ENCODE measurements around the gene FBXW4. TPM values are rescaled to one million over a fixed set of nuclear protein-coding genes. Genes with fewer than 3 reads are reported as not detected.

Gene FBXW4, protein sequence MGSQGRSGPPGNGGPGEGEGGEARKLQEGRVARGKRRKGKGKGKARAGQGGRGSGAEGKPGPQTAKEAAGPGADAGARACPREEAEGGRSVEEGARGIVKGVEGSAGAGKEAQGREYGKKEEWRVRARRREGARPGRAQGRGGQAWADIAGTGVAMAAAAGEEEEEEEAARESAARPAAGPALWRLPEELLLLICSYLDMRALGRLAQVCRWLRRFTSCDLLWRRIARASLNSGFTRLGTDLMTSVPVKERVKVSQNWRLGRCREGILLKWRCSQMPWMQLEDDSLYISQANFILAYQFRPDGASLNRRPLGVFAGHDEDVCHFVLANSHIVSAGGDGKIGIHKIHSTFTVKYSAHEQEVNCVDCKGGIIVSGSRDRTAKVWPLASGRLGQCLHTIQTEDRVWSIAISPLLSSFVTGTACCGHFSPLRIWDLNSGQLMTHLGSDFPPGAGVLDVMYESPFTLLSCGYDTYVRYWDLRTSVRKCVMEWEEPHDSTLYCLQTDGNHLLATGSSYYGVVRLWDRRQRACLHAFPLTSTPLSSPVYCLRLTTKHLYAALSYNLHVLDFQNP
- 27.4 TPM for polyA plus RNA-seq (2012; ENCODE audit: low read depth, missing spikeins)

DNA sequence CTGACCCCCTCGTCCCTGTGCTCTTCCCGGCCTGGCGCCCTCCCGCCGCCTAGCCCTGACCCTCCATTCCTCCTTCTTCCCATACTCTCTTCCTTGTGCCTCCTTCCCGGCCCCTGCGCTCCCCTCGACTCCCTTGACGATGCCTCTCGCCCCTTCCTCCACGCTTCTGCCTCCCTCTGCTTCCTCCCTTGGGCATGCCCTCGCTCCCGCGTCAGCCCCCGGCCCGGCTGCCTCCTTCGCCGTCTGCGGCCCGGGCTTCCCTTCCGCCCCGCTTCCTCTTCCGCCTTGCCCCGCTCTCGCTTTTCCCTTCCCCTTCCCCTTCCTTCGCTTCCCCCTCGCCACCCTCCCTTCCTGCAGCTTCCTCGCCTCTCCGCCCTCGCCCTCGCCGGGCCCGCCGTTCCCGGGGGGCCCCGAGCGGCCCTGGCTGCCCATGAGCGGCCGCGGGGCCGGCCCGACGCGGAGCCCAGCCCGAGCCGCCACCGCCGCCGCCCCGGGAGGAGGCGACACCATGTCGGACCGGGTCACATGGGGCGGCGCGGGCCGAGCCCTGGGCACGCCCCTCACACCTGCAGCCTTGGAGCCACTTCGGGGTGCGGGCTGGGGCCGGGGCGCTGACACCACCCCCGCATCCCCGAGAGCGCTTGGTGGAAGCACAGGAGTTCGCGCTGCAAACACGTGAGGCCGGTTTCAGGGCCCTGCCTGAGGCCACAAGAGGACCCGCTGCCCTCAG, at the start of gene FBXW4:
FBXW4 (minus strand) TSS at position 497 of the 730 bp plus-strand sequence; CDS start at position 432, 65 bp downstream.
- DNase-seq (ENCODE audit: insufficient read length, low spot score) = peak; percentile 81
- TF ChIP-seq TAF1 (IDR thresholded peaks at IDR 0.05; ENCODE audit: low read depth, low read length) (no peak), POLR2A (IDR thresholded peaks at IDR 0.05; ENCODE audit: low read depth, low read length) (peak; percentile 61; the same call in 1 of the 2 replicates), SPI1 (IDR thresholded peaks at IDR 0.05; ENCODE audit: low read depth, low read length) (peak; percentile 55)
- peak; percentile 93 for FAIRE-seq

DNA sequence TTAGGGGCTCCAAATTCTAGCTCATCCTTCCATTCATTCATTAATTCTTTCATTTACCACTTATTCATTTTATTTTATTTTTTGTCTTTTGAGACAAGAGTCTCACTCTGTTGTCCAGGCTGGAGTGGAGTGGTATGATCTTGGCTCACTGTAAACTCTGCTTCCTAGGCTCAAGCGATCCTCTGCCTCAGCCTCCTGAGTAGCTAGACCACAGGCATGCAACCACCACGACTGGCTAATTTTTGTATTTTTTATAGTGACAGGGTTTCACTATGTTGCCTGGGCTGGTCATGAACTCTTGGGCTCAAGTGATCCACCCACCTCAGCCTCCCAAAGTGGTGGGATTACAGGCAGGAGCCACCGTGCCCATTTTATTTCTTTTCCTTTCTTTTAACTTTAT, 49.3 kb upstream of the FBXW4 start:
- FAIRE-seq (no peak), DNase-seq (ENCODE audit: insufficient read length, low spot score) (no peak)
- TF ChIP-seq POLR2A (IDR thresholded peaks at IDR 0.05; ENCODE audit: low read depth, low read length) (no peak), POU2F2 (IDR thresholded peaks at IDR 0.05; ENCODE audit: low read depth, low read length) (no peak), POLR2AphosphoS5 (IDR thresholded peaks at IDR 0.05; ENCODE audit: low read depth, low read length) (no peak), TAF1 (IDR thresholded peaks at IDR 0.05; ENCODE audit: low read depth, low read length) (no peak), PAX5 (IDR thresholded peaks at IDR 0.05; ENCODE audit: insufficient read depth, low read length, severe bottlenecking) (no peak), SPI1 (IDR thresholded peaks at IDR 0.05; ENCODE audit: low read depth, low read length) (no peak)

DNA sequence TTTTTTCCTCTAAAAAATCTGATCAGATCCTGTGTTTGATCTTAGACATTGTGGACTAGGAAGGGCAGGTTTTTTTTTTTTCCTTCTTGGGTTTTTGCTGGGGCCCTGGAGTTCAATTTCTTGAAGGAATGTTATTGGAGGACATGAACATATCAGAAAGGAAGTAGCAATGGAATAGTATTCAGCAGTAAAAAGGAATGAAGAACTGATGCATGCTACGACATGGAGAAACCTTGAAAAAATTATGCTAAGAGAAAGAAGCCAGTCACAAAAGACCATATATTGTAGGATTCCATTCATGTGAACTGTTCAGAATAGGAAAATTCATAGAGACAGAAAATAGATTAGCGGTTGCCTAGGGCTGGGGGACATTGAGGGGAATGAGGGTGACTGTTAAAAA, 47.0 kb upstream of the FBXW4 start:
- no peak for FAIRE-seq
- no peak for DNase-seq (ENCODE audit: insufficient read length, low spot score)
- TF ChIP-seq POLR2A (IDR thresholded peaks at IDR 0.05; ENCODE audit: low read depth, low read length) = no peak
- no peak for TF ChIP-seq TAF1 (IDR thresholded peaks at IDR 0.05; ENCODE audit: low read depth, low read length)
- TF ChIP-seq SPI1 (IDR thresholded peaks at IDR 0.05; ENCODE audit: low read depth, low read length) = no peak
- no peak for TF ChIP-seq POLR2AphosphoS5 (IDR thresholded peaks at IDR 0.05; ENCODE audit: low read depth, low read length)
- no peak for TF ChIP-seq PAX5 (IDR thresholded peaks at IDR 0.05; ENCODE audit: insufficient read depth, low read length, severe bottlenecking)
- TF ChIP-seq POU2F2 (IDR thresholded peaks at IDR 0.05; ENCODE audit: low read depth, low read length) = no peak

DNA sequence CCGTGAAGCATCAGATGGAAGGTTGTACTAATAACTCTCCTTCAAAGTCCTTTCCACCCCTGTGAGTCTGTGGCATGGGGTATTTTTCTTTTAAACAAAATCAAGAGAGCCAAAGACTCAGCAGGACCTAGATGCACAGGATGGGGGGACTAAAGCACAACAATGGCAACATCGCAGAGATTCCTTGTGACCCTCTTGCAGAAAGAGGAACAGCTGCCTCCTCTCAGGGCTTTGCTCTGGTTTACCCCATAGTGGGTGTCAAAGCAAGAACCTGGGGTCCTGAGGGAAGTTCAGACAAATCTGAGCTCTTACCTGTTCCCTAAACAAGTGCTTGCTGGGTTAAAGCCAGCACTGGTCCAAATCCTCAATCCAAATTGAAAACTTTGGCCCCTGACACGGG, 41.7 kb upstream of the FBXW4 start:
- DNase-seq (ENCODE audit: insufficient read length, low spot score) = no peak
- FAIRE-seq = no peak
- TF ChIP-seq SPI1 (IDR thresholded peaks at IDR 0.05; ENCODE audit: low read depth, low read length) (peak; percentile 51), POLR2A (IDR thresholded peaks at IDR 0.05; ENCODE audit: low read depth, low read length) (no peak)

DNA sequence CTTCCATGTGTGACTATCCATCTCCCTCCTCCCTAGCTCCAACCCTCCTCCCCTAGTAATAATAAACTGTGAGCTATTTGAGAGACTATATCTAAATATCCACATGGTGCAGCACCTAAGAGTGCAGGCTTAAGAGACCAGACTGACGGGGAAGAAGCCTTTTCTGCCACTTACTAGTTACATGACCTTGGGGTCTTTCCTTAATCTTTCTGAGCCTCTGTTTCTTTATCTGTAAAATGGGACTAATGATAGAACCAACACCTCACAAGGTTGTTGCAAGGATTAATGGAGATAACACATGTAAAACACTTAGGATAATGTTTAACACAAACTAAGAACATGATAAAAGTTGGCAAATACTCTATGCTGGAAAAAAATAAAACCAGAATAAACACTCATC, 37.1 kb upstream of the FBXW4 start:
- no peak for TF ChIP-seq POU2F2 (IDR thresholded peaks at IDR 0.05; ENCODE audit: low read depth, low read length)
- no peak for TF ChIP-seq PAX5 (IDR thresholded peaks at IDR 0.05; ENCODE audit: insufficient read depth, low read length, severe bottlenecking)
- TF ChIP-seq TAF1 (IDR thresholded peaks at IDR 0.05; ENCODE audit: low read depth, low read length) = no peak
- no peak for TF ChIP-seq POLR2AphosphoS5 (IDR thresholded peaks at IDR 0.05; ENCODE audit: low read depth, low read length)
- no peak for DNase-seq (ENCODE audit: insufficient read length, low spot score)
- no peak for FAIRE-seq

DNA sequence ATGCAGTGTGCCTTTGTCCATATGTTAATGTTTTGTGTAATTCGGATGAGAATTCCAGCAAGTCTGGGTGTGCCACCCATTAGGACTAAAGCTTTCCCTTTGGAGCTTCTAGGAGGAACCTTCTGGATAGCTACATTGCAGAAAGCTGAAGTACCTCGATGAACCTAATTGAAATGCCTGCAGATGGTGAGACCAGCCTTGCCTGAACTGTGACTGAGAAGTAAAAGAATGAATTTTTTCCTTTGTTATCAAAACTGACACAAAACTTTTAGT, 31.1 kb upstream of the FBXW4 start:
- no peak for FAIRE-seq

DNA sequence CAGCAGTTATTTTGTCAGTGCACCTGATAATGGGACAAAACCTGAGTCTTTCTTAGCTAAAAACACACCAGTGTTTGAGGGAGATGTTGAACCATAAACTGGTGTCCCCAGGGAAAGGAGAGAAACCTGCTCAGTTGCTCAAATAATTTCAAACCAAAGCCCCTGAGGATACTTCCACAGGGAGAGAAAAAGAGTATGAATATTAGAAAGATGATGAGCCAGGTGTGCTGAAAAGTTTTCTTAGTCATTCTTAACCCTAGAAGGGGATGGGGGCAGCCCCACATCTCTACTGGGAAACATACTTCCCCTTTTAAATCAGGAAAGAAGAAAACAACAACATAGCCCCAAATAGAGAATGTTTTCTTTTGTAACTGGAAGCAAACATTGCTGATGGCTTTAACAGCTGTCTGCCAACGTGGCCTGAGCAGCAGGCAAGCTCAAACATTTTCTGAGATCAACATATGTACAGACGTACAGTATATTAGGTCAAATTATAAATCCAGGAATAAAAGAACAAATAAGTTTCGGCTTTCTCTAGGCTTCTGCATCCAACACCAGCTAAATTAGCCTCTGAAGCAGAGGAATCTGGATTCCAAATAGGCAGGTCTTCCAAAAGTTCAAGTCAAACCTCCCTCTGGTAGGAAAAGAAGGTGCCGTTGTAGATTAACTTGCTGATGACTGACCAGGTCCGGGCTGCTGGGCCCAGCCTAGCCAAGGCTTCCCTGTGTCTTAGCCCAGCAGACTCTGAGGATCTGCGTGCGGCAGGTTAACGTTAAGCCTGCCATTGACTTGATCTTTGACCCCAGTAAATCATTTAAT, 30.5 kb upstream of the FBXW4 start:
- DNase-seq (ENCODE audit: insufficient read length, low spot score) (no peak), FAIRE-seq (peak; percentile 31)
- TF ChIP-seq SPI1 (IDR thresholded peaks at IDR 0.05; ENCODE audit: low read depth, low read length) (0 out of 2 replicates have a peak, but pooled peaks have one; percentile 11), POLR2A (IDR thresholded peaks at IDR 0.05; ENCODE audit: low read depth, low read length) (no peak)

More for the DNA sequence above, 31.1 kb upstream of the FBXW4 start:
- DNase-seq (ENCODE audit: insufficient read length, low spot score) = no peak
- TF ChIP-seq PAX5 (IDR thresholded peaks at IDR 0.05; ENCODE audit: insufficient read depth, low read length, severe bottlenecking) (no peak), POLR2AphosphoS5 (IDR thresholded peaks at IDR 0.05; ENCODE audit: low read depth, low read length) (no peak), SPI1 (IDR thresholded peaks at IDR 0.05; ENCODE audit: low read depth, low read length) (no peak), POLR2A (IDR thresholded peaks at IDR 0.05; ENCODE audit: low read depth, low read length) (no peak), POU2F2 (IDR thresholded peaks at IDR 0.05; ENCODE audit: low read depth, low read length) (no peak), TAF1 (IDR thresholded peaks at IDR 0.05; ENCODE audit: low read depth, low read length) (no peak)

DNA sequence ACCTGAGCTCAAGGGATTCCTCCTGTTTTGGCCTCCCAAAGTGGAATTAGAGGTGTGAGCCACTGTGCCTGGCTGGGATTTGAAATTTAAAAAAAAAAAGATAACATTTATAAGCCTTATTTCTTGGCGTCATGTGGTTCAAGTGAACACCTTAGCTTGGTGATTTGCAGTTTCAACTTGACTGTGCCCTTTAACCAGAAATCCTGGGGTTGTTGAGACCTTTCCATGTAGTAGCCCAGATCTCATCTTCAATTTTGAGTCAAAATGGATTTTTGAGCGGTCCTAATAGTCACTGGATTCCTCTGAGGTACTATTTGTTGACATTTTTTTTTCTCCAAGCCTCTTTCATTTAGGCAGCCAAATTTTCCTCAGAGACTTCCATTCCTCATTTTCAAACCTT, 29.5 kb upstream of the FBXW4 start:
- FAIRE-seq (no peak), DNase-seq (ENCODE audit: insufficient read length, low spot score) (no peak)
- TF ChIP-seq PAX5 (IDR thresholded peaks at IDR 0.05; ENCODE audit: insufficient read depth, low read length, severe bottlenecking) (no peak), TAF1 (IDR thresholded peaks at IDR 0.05; ENCODE audit: low read depth, low read length) (no peak), POU2F2 (IDR thresholded peaks at IDR 0.05; ENCODE audit: low read depth, low read length) (no peak), SPI1 (IDR thresholded peaks at IDR 0.05; ENCODE audit: low read depth, low read length) (no peak), POLR2A (IDR thresholded peaks at IDR 0.05; ENCODE audit: low read depth, low read length) (no peak), POLR2AphosphoS5 (IDR thresholded peaks at IDR 0.05; ENCODE audit: low read depth, low read length) (no peak)

DNA sequence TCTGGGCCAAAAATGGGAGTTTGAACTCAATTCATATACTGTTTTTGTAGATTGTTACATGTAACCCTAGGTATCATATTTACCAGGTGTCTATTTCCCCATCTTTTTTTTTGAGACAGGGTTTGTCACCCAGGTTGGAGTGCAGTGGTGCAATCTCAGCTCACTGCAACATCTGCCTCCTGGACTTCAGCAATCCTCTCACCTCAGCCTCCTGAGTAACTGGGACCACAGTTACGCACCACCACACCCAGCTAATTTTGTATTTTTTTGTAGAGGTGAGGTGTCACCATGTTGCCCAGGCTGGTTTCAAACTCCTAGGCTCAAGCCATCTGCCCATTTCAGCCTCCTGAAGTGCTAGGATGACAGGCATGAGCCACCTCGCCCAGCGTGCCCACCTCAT, 28.2 kb upstream of the FBXW4 start:
- TF ChIP-seq PAX5 (IDR thresholded peaks at IDR 0.05; ENCODE audit: insufficient read depth, low read length, severe bottlenecking) (no peak), POLR2A (IDR thresholded peaks at IDR 0.05; ENCODE audit: low read depth, low read length) (no peak), POU2F2 (IDR thresholded peaks at IDR 0.05; ENCODE audit: low read depth, low read length) (no peak), SPI1 (IDR thresholded peaks at IDR 0.05; ENCODE audit: low read depth, low read length) (no peak), POLR2AphosphoS5 (IDR thresholded peaks at IDR 0.05; ENCODE audit: low read depth, low read length) (no peak), TAF1 (IDR thresholded peaks at IDR 0.05; ENCODE audit: low read depth, low read length) (no peak)
- peak; percentile 31 for FAIRE-seq
- DNase-seq (ENCODE audit: insufficient read length, low spot score) = no peak

All from GM12891 (cell line).